GM13977 (cell line): ENCODE measurements around the gene RNF186.

Experiments
- DNase-seq: peaks from one replicate; pipeline ENCODE4 v3.0.0; 2012; ENCODE audit warnings: low spot score
- CTCF ChIP-seq: IDR thresholded peaks from 2 replicates; pipeline ENCODE4 v1.5.1; 2012; ENCODE audit warnings: mild to moderate bottlenecking, control low read depth; ENCODE audit not compliant: insufficient read depth; ENCODE audit errors: extremely low read depth, missing control alignments
- in situ Hi-C: fragments of 300-500 bp; cut with MboI; formaldehyde crosslinking; loops from one replicate; pipeline ENCODE4 v1.12.0; 2022; ENCODE audit warnings: low sequenced_read_pairs, low pct_unique_long_range_greater_than_20kb, mixed read lengths, inconsistent platforms; ENCODE audit not compliant: unreplicated experiment

Gene RNF186

GRCh38 chr1:19815801-19816736 is 986 bp upstream of the RNF186 start:
- in situ Hi-C loops = no loop called here
- TF ChIP-seq CTCF = no peak
- no peak for DNase-seq

GRCh38 chr1:19814244-19814661 is 830 bp downstream of the RNF186 start:
- peak; percentile 4 for DNase-seq
- TF ChIP-seq CTCF = no peak
- in situ Hi-C loops = no loop called here

GRCh38 chr1:19813643-19813960 is 1.5 kb downstream of the RNF186 start:
- in situ Hi-C loops = no loop called here
- no peak for TF ChIP-seq CTCF
- DNase-seq = no peak

- no peak for TF ChIP-seq CTCF
Observed at GRCh38 chr1:19812875-19813642, 2.0 kb downstream of the RNF186 start.

GRCh38 chr1:19811206-19811851 is 3.8 kb downstream of the RNF186 start:
- DNase-seq = peak; percentile 84
- in situ Hi-C loops = no loop called here
- TF ChIP-seq CTCF = peak; percentile 77

More at GRCh38 chr1:19812875-19813642, 2.0 kb downstream of the RNF186 start:
- no peak for DNase-seq
- in situ Hi-C loops = no loop called here

- DNase-seq = no peak
- in situ Hi-C loops = no loop called here
- no peak for TF ChIP-seq CTCF
Observed at GRCh38 chr1:19809044-19809750, 5.9 kb downstream of the RNF186 start.
